Suppressor macrophage treated with lipopolysaccharide for 4 hours (primary cell): ENCODE measurements around the gene PXMP2.

Experiments used
- DNase-seq: peaks from one replicate; pipeline ENCODE4 v3.0.0-alpha.2; 2020

Gene PXMP2

DNA sequence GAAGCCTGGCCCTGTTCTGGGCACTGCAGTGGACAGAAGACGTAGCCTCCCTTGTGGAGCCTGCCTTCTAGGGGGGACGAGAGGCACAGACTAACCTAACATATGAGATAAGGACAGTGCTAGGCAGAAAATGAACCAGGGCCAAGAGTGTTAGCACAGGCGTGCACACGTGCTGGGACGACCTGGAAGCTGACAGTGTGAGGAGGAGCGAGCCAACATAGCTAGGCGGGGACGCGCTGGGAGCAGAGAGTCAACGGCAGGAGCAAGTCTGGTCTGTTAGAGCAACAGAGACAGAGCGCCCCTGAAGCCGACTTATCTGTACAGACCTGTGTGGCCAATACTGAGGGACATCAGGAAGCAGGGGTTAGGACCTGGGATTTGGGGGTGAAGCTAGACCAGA, 8.0 kb downstream of the PXMP2 start:
- DNase-seq: no peak

DNA sequence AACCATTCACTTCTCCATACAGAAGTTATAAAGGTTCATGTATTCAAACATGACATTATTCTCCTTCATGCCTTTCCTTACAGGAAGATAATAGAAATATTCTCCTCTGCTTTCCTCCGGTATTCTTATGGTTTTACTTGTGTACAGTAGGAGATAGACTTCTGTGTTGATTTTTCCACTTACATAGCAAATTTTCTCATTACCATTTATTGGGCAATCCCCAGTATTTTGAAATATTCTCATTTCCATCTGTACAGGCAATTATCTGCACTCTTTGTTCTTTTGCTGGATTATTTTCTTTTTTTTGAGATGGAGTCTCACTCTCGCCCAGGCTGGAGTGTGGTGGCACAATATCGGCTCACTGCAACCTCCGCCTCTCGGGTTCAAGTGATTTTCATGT, 11.0 kb downstream of the PXMP2 start:
- DNase-seq: peak; percentile 30

DNA sequence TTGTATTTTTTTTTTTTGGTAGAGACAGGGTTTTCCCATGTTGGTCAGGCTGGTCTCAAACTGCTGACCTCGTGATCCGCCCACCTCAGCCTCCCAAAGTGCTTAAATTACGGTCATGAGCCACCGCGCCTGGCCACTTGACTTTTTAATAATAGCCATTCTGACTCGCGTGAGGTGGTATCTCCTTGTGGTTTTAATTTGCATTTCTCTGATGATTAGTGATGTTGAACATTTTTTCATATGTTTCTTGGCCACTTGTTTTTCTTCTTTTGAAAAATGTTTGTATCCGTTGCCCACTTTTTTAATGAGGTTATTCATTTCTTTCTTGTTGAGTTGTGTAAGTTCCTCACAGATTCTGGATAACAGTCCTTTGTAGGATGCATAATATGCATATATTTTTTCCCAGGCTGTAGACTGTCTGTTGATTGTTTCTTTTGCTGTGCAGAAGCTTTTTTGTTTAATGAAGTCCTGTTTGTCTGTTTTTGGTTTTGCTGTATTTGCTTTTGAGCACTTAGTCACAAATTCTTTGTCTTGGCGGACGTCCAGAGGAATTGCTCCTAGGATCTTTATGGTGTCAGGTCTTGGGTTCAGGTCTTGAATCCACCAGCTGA, 12.9 kb downstream of the PXMP2 start:
- DNase-seq: peak; percentile 48

DNA sequence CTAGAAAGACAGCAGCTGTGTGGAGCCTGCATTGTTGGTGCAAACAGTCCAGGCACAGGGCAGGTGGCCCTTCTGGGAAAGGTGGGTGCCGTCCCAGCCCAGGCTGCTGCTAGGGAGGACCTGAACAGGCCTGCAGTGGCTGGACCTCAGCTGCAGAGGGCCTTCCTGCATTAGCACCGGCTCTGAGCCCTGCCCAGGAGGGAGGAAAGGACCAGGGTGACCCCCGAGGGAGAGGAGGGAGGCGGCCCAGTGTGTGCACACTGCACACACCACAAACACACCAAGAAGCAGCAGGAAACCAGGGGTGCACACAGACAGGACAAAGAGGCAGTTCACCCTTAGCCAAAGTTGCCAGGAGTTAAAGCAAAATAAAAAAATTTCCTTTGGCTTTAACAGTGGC, 15.3 kb downstream of the PXMP2 start:
- no peak for DNase-seq

DNA sequence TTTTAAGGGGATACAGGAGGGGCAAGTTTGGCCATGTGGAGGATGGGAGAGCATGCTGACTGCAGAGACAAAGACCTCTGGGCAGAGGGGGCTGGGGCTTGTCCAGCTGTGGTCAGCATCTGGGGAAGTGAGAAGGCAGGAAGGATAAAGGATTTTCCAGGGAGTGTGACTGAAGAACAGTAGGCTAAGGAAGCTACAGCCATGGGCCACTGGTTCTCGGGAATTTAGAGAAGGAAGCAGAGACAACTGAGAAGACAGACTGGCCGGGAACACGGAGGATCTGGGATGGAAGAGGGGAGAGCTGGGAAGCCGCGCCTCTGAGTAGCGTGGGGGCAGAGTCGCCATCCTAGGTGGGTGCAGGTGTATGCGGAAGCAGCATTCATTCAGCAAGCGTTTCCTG, 16.3 kb downstream of the PXMP2 start:
- no peak for DNase-seq

DNA sequence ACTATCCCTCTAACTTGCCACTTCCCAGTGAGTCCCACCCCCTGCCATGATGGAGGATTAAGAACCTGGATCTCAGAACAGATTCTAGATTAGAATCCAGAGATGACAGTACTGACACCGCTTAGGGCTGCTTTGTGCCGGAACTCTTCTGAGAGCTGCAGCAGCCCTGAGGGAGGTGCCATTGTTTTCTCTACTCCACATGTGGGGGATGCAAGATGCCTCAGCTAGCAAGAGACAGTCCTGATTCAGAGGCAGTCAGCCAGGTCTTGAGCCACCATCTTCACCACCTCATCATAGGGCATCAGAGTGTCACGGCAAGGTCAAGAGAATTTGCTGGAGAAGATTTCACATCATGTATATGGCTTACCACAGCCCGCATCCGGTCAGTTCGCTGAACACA, 19.9 kb downstream of the PXMP2 start:
- DNase-seq: no peak

DNA sequence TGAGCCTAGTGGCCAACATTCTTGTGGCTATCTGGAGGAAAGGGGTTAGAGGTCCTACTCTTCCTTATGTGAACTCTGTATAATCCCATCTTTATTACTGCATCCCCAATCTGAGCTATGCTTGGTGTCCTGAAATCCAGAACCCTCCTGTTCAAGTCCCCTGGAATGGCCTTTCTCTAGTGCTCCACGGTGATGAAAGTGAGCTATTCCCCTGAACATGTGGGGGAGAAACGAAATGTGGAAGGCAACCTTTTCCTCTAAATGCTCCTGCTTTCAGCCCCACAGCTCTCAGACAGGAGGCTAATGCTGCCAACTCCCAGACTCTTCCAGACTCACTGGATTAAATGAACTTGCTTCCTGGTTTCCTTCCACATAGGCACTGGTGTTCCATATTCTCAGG, 20.8 kb downstream of the PXMP2 start:
- no peak for DNase-seq

DNA sequence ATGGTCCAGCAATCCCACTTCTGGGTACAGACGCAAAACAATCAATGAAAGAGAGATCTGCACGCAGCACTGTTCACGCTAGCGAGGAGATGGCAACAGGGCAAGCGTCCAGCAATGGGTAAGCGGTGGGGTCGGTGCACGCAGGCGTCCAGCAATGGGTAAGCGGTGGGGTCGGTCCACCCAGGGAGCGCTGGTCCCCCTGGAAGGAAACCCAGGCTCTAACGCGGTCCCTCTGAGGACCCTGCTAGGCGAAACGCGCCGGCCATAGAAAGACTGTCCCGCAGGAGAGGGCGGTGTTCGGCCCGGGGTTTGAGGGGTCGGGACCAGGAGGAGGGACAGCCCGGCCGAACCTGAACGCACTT, 22.6 kb downstream of the PXMP2 start:
- no peak for DNase-seq

DNA sequence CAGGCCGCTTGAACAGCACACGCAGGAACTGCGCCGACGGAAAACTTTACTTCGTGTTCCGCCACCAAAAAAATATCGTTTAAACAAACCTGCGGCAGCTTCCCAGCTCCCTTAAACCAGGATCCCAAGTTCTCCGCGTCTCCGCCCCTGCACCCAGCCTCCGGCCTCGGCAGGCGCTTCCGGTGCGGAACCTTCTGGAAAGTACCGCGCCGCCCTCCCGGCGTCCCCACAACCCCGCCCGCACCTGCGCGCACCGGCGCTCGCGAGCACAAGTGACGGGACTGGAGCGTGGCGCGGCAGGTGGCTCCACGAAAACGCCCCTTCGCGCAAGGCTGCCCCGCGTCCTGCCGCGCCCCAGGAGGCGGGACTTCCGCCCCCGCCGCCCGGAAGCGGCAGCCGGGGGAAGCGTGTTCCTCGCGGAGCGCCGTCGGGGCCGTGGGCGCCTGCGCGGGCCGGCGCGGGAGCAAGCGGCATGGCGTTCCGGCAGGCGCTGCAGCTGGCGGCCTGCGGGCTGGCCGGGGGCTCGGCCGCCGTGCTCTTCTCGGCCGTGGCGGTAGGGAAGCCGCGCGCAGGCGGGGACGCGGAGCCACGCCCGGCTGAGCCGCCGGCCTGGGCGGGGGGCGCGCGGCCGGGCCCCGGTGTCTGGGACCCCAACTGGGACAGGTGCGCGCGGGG, 23.2 kb downstream of the PXMP2 start, which contains the start of gene PGAM5:
Gene PGAM5, plus strand, starts transcription at position 438 of the 675 bp plus-strand sequence. Its CDS starts 35 bp downstream, at position 473.
- peak; percentile 93 for DNase-seq

DNA sequence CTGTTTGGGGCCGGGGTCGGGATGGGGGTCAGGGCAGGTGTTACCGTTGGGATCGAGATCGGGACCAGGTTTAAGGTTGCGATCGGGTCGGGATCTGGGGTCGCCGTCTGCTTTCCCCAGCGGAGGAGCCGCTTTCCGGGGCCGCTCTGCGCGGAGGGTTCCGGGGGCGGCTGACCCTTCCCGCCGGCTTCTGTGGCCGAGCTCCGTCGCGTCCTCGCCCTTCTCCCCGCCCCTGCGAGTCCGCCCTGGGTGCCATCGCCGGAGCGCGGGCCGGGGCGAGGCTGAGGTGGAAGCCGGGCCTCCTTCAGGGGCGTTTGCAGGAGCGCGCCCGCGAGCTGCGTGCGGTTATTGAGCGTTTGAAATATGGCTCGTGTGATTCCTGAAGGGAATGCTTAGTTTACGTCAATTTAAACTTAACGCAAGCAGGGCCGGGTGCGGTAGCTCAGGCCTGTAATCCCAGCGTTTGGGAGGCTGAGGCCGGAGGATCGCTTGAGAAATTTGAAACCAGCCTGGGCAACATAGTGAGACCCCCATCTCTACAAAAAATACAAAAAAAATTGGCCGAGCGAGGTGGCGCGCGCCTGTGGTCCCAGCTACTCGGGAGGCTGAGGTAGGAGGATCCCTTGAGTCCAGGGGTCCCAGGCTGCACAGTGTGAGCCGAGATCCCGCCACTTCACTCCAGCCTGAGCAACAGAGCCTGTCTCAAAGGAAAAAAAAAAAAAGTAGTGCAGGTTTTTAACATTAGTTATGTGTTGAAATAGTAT, 23.9 kb downstream of the PXMP2 start:
- peak; percentile 43 for DNase-seq

DNA sequence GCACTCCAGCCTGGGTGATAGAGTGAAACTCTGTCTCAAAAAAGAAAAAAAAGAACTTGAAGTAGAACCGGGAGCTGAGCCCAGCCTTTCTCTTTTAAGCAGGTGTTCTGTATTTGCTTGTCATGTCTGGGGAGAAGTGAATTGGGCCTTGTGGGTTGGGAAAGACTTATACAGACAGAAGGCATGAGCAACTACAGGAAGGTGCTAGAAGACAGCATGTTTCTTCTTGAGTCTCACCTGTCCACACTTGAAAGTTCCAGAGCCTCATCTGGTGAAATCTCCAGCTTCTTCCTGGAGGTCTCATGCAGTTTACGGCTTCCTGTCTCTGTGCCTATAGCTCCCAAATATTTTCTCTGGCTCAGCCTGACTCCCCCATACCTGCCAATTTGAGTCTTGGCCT, 25.7 kb downstream of the PXMP2 start:
- no peak for DNase-seq

DNA sequence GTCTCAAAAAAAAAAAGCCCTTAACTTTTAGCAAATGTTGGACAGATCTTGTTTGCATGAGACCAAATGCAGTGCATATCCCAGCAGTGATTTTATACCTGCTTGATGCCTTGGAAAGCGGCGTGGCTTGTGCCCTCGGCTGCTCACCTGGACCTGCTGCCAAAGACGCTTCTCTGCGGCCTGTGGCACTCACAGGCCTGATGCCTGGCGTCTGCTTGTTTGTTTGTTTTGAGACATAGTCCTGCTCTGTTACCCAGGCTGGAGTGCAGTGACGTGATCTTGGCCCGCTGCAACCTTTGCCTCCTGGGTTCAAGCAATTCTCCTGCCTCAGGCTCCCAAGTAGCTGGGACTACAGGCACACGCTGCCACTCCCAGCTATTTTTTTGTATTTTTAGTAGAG, 28.5 kb downstream of the PXMP2 start:
- no peak for DNase-seq

DNA sequence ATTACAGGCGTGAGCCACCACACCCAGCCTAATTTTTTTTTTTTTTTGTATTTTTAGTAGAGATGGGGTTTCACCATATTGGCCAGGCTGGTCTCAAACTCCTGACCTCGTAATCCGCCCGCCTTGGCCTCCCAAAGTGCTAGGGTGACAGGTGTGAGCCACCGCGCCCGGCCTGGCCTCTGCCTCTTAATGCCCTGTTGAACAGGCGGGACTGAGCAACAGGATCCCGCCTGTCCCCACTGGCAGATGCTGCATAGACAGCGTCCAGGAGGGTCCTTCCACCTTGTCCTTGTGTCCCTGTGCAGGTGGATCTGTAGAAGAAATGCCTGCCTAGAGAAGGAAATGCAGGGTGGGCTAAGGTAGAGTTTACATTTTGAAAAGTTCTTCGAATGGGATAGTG, 29.0 kb downstream of the PXMP2 start:
- no peak for DNase-seq

DNA sequence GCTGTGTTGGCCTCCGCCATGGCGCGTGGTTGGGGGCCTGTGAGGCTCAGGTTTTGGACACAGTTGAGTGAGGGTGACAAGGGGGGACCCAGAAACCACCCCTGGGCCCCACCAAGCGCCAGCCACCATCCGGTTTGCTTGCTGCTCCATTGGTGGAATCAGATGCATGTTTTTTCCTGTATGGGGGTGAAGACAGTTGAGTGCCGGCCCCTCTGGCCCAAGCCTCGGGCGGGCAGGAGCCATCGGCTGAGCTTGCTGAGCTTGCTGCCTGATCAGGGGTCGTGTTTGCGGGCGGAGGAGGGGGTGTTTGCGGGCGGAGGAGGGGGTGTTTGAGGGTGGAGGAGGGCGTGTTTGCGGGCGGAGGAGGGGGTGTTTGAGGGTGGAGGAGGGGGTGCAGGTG, 29.6 kb downstream of the PXMP2 start:
- no peak for DNase-seq

DNA sequence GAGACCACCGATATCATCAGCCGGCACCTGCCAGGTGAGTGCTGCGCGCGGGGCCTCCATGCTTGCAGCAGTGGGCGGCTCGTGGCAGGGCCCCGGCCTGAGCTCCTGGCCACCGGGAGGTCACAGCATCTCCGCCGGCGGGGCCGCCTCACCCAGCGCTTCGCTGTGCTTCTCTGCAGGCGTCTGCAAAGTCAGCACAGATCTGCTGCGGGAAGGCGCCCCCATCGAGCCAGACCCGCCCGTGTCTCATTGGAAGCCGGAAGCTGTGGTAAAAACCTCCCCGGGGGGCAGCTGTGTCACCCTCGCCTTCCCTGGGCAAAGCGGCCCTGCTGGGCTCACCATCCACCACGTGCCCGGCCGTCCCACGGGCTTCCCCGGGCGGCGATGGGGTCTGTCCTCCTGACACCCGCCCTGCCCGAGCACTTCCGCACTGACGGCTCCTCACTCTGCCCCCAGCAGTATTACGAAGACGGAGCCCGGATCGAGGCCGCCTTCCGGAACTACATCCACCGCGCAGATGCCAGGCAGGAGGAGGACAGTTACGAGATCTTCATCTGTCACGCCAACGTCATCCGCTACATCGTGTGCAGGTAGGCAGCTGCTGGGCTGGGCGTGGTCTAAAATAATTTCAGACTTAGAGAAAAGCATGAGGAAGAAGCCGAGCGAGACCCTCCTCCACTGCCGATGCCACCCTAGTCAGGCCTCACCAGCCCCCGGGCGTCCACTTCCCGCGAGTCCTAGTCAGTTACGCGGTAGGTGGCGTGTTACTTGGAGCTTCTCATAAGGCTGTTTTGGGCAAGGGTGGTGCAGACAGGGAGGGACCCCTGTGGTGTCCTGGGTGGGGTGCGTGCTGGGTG, 30.4 kb downstream of the PXMP2 start:
- DNase-seq: no peak

DNA sequence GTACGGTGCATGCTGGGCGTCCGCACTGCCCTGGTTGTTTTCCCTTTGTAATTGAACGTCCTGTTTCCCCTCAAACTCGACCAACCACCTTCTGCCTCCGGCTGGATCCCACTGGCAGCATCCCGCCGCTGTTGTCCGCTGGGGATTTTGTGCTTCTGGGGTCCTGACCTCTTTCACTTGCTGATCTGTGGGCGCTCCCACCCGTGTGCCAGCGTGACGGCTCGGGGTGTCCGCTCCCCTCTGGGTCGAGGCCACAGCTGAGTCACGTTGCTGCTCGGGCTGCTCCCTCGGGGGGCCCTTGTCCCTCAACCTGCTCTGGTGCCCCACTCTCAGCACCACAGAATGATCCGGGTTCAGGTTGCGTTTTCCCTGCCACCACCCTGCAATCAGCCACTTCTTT, 31.3 kb downstream of the PXMP2 start:
- DNase-seq: no peak

DNA sequence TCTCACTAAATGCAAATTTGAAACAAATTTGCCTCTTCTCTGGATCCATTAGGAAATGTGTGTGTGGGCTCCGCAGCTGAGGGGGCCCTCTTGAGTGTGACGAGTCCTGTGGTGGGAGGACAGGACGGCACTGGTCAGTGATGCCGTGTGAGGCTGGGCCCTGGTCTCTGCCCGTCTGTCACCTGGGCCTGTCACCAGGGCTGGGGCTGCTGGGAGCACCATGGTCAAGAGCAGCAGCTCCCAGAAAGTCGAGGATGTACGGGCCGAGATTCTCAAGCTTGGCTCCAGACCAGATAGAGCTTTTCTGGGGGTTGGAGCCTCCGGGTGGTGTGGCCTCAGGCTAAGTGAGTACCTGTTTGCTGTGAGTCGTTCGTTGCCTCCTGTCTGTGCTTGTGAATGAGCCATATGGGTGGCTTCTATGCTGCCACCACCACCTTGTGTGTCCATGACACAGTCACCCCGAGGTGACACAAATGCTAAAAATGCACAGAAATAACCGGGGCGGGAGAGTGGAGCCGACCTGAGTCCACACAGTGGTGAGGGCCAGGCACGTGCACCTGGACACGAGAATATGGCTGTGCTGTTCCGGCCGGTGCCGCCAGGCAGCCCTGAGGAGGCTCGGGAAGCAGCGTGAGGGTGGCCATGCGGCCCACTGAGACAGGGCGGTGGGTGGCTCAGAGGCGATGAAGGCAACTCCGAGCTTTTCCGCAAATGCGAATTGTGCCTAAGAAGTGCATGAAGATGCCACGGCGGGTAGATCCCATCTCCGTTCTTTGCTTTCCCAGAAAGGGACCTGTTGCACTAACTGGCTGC, 32.0 kb downstream of the PXMP2 start:
- no peak for DNase-seq

DNA sequence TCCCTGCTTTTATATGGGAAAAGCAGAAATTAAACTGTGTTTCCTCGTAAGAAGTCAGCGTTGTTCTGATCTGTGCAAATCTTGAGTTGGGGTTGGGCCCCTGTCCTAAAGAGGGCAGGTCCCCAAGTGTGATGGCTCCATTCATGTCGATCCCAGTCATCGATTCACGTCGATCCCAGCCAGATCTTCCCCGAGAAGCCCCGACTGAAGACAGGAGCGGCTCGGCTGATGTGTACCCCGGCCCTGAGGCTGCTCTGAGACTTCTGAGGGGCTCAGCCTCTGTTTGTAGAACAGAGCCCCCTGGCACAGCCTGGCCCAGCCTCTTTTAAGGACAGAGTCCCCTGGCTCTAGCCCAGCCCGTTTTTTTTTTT, 32.6 kb downstream of the PXMP2 start:
- DNase-seq: no peak

DNA sequence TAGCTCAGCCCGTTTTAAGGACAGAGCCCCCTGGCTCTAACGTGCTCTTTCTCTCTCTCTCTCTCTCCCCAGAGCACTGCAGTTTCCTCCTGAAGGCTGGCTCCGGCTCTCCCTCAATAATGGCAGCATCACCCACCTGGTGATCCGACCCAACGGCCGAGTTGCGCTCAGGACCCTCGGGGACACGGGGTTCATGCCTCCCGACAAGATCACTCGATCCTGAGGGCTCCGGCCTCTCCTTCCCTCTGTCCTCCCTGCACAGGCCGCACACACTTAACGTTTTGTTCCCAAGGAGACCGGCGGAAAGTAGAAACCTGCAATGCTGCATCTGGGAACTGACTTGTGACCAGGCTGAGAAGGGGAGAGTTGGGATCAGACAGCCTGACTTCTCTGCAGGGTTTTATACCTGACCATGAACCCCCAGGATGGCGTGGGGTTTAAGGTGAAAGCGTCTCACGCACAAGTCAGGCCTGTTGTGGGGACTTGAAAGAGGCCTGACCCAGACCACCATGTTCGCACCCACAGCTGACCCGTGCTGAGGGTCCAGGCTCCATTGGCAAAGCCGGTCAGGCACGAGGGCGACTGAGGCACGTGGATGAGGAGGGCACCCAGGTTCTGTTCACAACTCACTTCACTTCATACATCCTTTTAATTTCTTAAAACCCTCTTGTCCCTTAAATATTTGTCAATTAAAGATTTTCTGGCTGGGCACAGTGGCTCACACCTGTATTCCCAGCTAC, 33.4 kb downstream of the PXMP2 start:
- no peak for DNase-seq

DNA sequence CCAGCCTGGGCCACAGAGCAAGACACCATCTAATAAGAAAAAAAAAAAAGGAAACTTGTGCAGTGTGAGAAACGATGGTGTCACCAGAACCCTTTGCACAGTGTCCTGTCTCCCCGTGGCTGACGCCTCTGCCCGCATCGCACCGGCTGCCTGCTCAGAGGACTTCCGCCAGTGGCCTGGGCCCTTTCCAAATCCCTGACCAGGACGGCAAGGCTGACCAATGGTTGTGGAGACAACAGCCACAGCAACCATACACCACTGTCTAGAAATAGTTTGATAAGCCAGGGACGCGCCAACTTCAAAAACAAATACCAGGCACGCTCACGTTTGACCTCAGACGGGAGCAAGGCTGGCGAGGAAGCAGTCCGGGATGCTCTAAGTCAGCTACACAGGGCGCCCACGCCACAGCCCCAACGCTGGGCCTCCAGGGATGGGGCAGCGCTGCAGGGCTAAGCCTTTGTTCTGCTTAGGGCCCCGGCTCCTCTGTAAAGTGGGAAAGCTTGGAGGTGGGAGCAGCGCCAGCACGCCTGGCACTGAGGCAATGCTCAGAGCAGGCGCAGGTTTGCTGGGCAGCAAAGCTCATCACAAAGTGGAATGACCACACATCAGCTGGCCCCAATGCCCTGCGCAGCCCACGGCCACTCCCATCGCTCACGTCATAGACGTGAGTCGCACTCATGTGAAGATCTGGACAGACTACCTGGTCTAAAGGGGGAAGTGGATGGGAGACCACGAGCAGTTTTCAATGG, 35.8 kb downstream of the PXMP2 start:
- no peak for DNase-seq

DNA sequence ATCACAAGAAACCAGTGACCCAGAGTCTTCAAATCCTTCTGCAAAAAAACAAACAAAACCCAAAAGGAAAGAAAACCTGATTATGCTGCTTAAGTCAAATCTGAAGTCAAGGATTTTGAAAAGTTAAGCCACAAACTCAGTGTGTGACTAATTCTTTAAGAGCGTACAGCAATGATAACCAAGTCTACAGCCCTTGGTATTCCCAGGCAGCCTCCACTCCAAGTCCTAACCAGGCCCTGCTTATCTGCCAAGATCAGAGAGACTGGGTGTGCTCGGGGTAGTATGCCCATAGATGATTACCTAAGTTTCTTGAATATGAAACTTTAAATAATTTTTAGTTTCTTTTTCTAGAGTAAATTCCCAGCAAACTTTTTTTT, 36.4 kb downstream of the PXMP2 start:
- no peak for DNase-seq
